Bone marrow (tissue), 2 donors: ENCODE measurements around the gene LENG1.

Experiments
- DNase-seq, 2 donors: peaks; one replicate each; lab custom pipeline; 2025; lab: John Stamatoyannopoulos, UW

LENG1 gene

GRCh38 chr19:54141356-54141755 is 18.2 kb downstream of the LENG1 start:
- DNase-seq: no peak

DNA sequence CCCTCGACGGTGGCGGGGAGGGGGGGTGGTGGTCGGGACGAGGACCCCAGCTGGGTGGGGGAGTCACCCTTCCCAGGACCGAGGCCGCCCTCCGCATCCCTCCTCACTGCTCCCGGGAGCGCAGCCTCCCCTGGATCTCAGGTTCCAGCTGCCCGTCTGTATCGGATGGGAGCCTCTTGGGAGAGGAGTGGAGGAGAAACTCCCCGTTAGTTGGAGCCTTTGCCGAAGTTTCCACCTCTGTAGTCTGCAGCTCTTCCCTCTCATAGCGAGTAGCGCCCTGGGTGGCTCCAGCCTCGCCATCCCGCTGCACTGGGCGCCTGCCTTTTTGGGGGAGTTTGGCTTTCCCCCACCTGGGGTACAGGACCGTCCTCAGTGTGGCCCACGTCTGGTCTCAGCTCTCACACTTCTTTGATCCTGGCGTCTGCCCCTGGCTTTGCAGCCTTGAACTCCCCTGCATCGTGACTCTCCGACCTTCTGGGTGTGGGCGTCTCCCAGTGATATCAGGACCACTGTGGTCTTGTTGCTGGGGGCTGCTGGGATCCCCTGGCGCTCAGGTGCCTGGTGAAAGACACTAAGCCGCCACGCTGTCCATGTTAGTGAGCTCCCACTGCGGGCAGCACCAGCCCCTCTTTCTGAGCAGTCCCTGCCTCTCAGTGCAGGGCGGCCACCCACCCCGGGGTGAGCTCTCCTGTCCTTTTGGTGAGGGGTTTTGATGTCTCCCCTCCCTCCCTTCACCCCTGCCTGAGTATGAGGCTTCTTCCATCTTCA is 20.8 kb downstream of the LENG1 start:
- DNase-seq: no peak

DNA sequence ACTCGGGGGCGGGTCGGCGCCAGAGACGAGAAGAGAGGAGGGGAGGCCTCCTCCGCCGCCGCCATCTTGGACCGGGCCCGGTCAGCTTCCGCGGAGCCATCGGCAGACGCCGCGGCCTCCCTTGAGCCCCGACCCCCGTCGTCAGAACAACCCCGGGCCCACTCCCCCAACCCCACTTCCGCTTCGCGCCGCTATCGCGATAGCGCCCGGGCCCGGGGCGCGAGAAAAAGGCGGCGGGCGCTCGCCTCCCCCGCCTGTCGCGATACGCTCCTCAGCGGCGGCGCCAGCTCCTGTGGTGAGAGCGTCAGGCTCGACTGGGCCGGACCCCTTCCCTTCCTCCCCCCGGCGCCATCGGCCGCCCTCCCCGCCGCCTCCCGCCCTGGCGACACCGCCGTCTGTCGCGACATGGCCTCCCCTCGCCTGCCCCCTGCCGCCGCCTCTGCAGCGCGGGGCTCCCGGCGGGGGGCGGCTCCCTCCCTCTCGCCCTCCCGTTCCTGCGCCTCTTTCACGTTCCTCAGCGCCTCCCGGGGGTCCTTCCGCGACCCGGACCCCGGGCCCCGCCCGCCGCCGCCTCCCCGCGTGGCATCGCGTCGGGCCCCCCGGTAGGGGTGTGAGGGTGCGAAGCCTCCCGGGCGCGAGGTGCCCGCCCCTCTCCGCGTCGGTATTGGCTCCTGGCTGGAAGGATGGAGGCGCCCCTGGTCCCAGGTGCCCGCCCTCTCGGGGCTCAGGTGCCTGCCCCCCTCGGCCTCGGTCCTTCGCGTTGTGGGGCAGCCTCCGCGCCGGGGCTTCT is 21.6 kb downstream of the LENG1 start, which contains the start of gene CNOT3:
TSS of gene CNOT3 (plus strand) at position 64 of the 790 bp plus-strand sequence. CDS start 5,217 bp downstream, outside the sequence.
- no peak for DNase-seq

DNA sequence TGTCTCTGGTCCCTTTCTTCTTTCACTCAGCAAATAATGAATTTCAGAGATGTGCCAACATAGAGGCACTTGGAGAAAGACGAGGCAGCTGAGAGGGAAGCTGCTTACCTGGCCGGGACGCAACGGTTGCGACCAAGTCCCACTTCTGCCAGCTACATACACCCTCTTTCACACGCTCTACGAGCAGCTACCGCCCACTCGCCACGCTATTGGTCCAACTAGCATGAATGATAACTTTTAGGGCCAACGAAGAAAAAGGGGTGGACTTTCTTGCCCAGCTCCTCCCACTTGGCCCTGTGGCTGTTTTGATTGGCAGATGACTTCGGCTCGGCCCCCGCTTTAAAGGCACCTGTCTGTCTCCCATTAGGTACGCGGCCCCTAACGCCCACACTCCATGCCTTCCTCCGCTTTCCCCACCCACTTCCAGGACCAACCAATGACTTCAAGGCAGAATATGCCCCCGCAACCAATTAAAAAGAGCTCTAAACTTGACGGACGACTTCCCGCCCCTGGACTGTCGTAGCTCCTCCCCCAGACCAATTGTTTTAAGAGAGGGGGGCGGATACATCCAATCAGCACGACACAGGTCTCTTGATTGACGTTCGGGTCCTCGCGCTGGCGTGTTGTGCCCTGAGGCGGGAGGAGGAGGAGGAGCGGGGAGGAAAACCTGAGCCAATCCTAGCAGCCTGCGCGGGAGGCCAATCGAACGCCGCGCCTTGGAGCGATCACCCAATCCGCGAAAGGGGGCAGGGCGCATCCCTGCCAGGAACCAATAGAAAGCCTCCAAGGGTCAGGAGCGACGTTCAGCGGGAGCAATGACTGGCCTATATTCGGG is 22.4 kb downstream of the LENG1 start:
- DNase-seq: peak; percentile 96 to 100

DNA sequence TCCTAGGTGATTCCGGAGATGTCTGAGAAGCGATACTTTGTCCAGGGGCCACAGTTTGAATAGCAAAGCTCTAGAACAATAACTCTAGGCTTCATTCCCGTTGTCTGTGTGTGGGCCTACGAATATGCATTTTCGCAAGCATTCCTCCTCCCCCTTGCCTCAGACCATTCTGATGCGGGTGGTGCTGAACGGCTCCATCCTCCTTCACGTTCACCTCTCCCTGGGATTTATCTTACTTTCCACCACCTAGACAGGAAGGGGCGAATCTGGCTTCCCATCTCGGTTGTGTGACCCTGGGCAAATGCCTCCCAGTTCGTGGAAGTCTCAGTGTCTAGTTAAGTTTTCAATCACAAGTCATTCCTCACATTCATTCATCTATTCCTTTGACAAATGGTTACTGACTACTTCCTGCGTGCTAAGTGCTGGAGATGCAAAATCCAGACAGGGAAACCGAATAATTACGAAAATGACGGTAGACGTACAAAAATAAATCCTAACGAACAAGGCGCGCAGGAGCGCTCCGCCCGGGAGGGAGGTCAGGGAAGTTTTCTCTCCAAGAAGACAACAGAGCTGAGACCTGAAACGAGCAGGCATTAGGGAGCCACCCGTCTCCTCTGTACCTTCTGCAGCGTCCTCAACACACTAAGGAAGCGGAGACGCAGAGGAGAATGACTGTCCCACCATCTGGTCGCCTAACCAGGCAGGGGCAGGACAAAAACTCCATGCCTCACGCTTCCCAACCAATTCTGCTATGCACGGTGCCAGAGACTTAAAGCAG is 23.2 kb downstream of the LENG1 start:
- DNase-seq: no peak

DNA sequence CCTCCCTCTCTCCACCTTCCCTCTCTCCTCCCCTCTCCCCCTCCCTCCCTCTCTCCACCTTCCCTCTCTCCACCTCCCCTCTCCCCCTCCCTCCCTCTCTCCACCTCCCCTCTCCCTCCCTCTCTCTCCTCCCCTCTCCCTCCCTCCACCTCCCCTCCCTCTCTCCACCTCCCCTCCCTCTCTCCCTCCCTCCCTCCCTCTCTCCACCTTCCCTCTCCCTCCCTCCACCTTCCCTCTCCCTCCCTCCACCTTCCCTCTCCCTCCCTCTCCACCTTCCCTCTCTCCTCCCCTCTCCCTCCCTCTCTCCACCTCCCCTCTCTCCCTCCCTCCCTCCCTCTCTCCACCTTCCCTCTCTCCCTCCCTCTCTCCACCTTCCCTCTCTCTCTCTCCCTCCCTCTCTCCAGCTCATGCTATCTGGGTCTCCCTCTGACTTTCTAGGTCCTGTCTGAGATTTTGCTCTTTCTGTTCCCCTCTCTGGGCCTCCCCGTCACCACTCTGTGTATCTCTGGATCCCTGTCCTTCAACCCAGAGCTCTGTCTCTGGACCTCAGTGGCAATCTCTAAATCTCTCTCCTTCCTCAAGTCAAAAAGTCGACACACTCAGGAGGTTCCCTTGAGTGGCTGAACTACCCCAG is 25.4 kb downstream of the LENG1 start:
- no peak for DNase-seq

DNA sequence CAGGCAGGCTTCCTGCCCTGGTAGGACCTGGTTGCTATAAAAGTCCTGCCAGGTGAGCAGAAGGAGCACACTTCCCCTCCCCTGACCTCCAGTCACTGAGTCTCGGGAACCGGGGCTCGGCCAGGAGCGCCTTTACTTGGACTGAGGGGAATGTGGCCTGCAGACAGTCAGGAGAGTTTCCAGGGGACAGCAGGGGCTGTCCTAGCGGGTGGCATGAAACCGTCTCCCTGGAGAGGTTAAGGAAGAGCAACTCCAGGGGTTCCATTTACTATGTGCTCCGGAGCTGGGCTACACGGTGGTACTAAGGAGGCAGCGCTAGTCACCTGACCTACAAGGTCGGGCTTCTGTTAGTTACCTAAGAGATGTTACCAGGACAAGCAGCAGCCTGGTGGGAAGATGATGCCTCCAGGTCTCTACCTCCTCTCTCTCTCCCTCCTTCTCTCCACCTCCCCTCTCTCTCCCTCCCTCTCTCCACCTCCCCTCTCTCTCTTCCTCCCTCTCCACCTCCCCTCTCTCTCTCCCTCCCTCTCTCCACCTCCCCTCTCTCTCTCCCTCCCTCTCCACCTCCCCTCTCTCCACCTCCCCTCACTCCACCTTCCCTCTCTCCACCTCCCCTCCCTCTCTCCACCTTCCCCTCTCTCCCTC is 26.1 kb downstream of the LENG1 start:
- DNase-seq: no peak

- DNase-seq: no peak
Observed at GRCh38 chr19:54129617-54129996, 29.9 kb downstream of the LENG1 start.

DNA sequence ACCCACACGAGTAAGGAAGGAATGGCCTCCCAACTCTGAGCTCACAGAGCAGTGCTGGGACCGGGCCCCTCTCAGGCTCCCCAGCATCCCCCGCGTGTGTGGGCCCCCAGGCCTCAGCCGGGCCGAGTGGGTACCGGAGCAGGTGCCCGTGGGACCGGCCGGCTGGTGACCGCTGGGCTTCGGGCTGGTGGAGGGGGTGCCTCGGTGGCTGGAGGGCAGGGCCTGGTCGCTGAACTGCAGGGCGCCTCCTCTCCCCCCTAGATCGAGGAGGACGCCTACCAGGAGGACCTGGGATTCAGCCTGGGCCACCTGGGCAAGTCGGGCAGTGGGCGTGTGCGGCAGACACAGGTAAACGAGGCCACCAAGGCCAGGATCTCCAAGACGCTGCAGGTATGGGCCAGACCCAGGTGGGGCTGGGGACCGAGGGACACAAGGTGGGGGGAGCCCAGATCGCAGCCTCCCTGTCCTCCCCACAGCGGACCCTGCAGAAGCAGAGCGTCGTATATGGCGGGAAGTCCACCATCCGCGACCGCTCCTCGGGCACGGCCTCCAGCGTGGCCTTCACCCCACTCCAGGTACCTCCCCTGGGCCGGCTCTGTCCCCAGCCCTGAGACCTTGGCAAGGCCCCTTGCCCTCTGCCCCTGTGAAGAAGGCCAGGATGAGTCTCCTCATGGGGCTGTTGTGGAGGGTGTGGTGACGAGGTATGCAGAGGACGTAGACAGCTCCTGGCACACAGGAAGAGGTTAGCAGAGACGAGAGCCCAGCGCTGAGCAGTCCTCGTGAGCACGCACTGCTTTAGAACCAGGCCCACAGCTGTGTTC is 30.5 kb downstream of the LENG1 start:
- no peak for DNase-seq

DNA sequence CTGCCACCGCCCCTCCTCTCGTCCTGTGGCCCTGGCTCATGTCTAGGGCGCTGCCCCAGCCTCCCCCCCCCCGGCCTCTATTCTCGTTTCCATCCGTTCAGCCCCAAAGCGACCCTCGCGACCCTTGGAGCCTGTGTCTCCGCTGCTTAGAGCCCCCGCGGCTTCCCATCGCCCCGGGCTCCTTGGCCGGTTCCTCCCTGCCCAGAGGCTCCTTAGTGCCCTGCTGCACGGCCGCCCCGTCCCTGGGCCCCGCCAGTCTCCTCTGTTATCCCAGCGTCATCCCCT is 31.1 kb downstream of the LENG1 start:
- no peak for DNase-seq

DNA sequence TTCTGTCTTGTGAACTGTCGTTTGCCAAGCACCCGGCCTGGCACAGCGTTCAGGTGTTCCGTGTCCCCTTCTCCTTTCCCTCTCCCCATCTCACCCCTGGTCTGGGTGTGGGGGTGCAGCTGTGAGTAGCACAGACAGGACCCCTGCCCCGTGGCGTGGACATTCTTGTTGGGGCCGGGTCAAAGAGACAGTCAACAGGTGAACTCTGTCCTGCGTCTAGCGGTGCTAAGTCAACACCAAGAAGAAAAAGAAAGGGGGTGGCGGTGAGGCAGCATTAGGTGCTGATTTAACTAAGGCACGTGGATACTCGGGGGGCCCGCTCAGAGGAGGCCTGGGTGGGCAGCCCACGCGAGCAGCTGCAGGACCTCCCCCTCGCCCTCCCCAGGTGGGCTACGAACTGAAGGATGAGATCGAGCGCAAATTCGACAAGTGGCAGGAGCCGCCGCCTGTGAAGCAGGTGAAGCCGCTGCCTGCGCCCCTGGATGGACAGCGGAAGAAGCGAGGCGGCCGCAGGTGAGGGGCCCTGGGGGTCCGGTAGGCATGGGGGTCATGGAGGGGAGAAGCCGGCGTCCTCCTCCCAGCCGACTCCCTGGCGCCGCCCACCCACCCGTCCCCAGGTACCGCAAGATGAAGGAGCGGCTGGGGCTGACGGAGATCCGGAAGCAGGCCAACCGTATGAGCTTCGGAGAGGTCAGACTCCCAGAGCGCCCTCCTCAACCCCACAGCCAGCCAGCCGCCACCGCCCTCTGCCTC is 31.7 kb downstream of the LENG1 start:
- DNase-seq: no peak

DNA sequence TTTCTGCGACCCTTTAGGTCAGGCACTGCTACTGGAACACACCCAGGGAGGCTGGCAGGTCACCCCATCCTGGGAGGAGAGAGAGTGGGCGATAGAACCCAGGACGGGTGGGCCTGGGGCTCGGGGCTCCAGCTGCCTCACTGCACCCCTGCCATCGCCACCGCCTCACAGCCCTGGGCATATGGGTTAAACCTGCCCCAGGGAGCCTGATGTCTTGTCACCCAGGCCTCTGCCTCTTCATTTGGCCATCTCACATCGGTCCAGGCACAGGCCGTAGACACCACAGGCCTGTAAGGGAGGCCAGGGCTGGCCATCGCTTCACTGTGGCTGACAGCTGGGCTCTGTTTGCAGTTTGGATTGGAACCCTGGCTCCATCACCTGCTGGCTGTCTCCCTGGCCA is 33.8 kb downstream of the LENG1 start:
- DNase-seq: no peak

GRCh38 chr19:54124393-54124792 is 35.1 kb downstream of the LENG1 start:
- DNase-seq: no peak

- DNase-seq: no peak
Observed at GRCh38 chr19:54123682-54124081, 35.8 kb downstream of the LENG1 start.

- DNase-seq: no peak
Observed at GRCh38 chr19:54121259-54121658, 38.3 kb downstream of the LENG1 start.

DNA sequence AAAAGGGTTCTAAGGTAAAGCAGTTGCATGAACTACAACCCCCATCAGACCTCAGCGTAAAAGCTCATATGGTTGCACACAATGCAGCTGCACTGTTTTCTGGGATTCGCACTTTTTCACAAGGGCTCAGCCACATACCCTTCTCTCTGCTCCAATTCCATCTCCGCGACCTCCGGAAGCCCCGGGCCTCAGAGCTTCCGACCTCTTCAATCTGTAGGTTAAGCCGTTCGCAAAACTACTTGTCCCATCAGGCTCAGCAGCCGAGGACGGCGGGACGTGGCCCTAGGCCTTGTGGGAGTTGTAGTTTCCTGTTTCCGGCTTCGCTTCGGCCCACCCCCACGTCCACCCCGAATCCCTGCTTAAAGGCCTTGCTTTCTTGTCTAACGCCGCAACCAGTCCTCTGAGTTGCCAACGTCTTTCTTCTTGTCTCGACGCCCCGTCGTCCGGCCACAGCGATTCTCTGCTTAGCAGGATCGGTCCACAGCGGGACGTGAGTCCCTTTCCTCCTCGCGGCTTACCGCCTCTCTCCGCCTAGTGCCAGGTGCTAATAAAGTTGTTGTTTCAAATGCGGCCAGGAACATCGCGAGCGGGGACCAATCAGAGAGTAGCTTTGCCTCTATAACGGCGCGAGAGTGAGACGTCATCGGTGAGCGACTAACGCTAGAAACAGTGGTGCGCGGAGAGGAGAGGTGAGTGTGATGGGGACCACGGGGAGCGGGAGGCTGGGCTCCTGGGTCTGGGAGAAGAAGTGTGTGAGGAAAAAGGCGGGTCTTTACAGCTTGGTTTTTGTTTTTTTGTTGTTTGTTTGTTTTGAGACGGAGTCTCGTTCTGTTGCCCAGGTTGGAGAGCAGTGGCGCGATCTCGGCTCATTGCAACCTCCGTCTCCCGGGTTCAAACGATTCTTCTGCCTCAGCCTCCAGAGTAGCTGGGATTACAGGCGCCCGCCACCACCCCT is 44.1 kb downstream of the LENG1 start, which contains the start of the genes PRPF31 and TFPT:
TSS of gene PRPF31 (plus strand) at position 646 of the 955 bp plus-strand sequence. CDS start 2,525 bp downstream, outside the sequence.
TSS of gene TFPT (minus strand) at position 549 of the 955 bp plus-strand sequence. CDS start at position 161, 388 bp downstream.
- peak; percentile 94 to 96 for DNase-seq

DNA sequence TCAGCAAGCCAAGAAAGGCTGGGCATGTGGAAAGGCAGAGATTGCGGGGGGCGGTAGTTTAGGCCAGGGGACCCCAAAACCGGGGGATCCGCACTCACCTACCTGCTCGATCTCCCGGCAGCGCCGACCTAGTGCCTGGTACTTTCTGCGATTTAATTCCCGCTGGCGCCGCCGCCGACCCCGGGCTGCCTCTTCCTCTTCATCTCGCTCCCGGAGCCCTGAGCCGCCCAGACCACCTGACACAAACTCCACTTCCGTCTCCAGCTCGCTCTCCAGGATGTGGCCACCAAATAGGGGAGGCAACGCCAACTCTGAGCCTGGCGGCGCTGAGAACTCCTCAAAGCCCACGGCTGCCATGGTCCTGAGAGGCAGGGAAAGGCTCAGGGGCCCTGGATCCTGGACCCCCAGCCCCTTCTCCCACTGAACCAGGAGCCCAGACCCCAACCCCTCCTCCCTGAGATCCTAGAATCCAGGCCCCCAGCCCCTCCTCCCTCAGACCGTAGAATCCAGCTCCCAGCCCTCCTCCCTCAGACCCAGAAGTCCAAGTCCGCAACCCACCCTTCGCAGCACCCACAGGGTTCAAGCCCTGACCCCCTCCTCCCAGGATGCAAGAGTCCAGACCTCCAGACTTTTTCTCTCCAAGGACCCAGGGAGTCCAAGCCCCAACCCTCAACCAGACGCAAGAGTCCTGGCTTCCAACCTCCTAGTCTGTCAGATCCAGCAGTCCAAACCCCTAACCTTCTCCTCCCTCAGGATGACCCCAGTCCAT is 45.0 kb downstream of the LENG1 start:
- DNase-seq: peak in 1 of 2 donors; percentile 61
